ENCODE data around the gene EHD1.
"Not testable (repeated sequence)": the region's sequence is repeated elsewhere in the genome, so short reads cannot be mapped to it uniquely, and the experiment has no call there.

EHD1 gene

GRCh38 chr11:64855596-64856304 lies 22.7 kb downstream of the EHD1 start:
- no peak for DNase-seq

GRCh38 chr11:64854534-64855502 lies 23.6 kb downstream of the EHD1 start:
- DNase-seq: no peak

- no peak for DNase-seq
Observed at GRCh38 chr11:64854157-64854533, 24.3 kb downstream of the EHD1 start.

- no peak for DNase-seq
Observed at GRCh38 chr11:64853709-64854108, 24.7 kb downstream of the EHD1 start.

- DNase-seq: no peak
Observed at GRCh38 chr11:64852804-64853509, 25.5 kb downstream of the EHD1 start.

- DNase-seq: no peak
Observed at GRCh38 chr11:64851831-64852351, 26.5 kb downstream of the EHD1 start.

GRCh38 chr11:64850979-64851567 lies 27.3 kb downstream of the EHD1 start:
- DNase-seq: no peak

- no peak for DNase-seq
Observed at GRCh38 chr11:64849598-64850356, 28.6 kb downstream of the EHD1 start.

GRCh38 chr11:64848826-64849597 lies 29.4 kb downstream of the EHD1 start:
- no peak for DNase-seq

GRCh38 chr11:64848214-64848825 lies 30.1 kb downstream of the EHD1 start:
- DNase-seq: no peak

- peak; percentile 69 for DNase-seq
Observed at GRCh38 chr11:64846998-64847666, 31.3 kb downstream of the EHD1 start.

- DNase-seq: not testable (repeated sequence)
Observed at GRCh38 chr11:64845776-64846129, 32.7 kb downstream of the EHD1 start.

GRCh38 chr11:64845129-64845775 lies 33.2 kb downstream of the EHD1 start:
- no peak for DNase-seq

- no peak for DNase-seq
Observed at GRCh38 chr11:64844330-64845128, 33.9 kb downstream of the EHD1 start, which contains the start of gene CDC42BPG. Gene CDC42BPG (minus strand): TSS chr11:64844653. CDS start chr11:64844569, 84 bp downstream.

- no peak for DNase-seq
Observed at GRCh38 chr11:64843686-64844329, 34.6 kb downstream of the EHD1 start.

- no peak for DNase-seq
Observed at GRCh38 chr11:64842851-64843685, 35.4 kb downstream of the EHD1 start.

- no peak for DNase-seq
Observed at GRCh38 chr11:64842366-64842759, 36.1 kb downstream of the EHD1 start.

Measured in NCI-H1436 treated with DMSO at 0.1 percent for 48 hours (cell line).